Tibial nerve (tissue), 4 donors: Measurements from ENCODE around the gene NR3C1.

Experiments used
- CTCF ChIP-seq, 5 experiments: fragments of 200-600 bp in 3 of 5; fragments of 450-650 bp in 2 of 5; sonication (generic) in 3 of 5; IDR thresholded peaks; one replicate each; pipeline ENCODE4 v1.5.1; 2016 to 2019; ENCODE audit warnings: antibody characterized with exemption in 5 of 5, mild to moderate bottlenecking in 3 of 5, moderate library complexity in 2 of 5
- EP300 ChIP-seq, 2 donors: sonication (generic); formaldehyde crosslinking; IDR thresholded peaks; one replicate each; pipeline ENCODE4 v1.6.1; 2017; ENCODE audit warnings: antibody characterized with exemption in 2 of 2, mild to moderate bottlenecking in 1 of 2

- no peak for TF ChIP-seq CTCF (IDR thresholded peaks at IDR 0.05)
- TF ChIP-seq EP300 (IDR thresholded peaks at IDR 0.05) = no peak
Observed at GRCh38 chr5:143390941-143391340, 12.5 kb downstream of the NR3C1 start.
